Testis (tissue), 2 donors: Measurements from ENCODE around the gene ZBTB20.

ENCODE experiments used
- POLR2A ChIP-seq: fragments of 450-650 bp; IDR thresholded peaks from one replicate; pipeline ENCODE4 v1.6.1; 2017; ENCODE audit warnings: antibody characterized with exemption, mild to moderate bottlenecking, moderate library complexity
- TF ChIP-seq, protein P1 (sequence below), 3 experiments: fragments of 450-650 bp in 2 of 3; fragments of 200-600 bp in 1 of 3; sonication (generic) in 1 of 3; IDR thresholded peaks; one replicate each; pipeline ENCODE4 v1.5.1; 2016 to 2019; ENCODE audit warnings: antibody characterized with exemption in 3 of 3, mild to moderate bottlenecking in 2 of 3, moderate library complexity in 1 of 3

DNA sequence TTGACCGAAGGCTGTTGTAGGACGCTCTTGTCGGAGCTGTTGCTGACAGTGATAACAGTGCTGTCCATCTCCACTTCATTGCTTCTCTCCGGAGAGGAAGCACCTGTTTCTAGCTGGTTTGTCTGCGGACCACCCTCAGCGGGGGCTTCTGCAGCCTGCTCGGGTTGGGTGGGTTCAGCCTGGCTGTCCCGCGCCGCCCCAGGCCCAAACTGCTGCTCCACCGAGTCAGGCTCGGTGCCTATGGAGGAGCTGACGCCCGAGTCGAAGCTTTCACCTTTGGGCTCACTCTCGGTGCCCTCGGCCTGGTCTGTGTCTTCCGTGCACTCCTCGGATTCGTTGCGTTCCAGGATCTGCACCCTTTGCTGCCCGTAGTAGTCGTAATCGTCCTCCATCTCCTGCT, 796.4 kb downstream of the ZBTB20 start:
- TF ChIP-seq, protein P1, sequence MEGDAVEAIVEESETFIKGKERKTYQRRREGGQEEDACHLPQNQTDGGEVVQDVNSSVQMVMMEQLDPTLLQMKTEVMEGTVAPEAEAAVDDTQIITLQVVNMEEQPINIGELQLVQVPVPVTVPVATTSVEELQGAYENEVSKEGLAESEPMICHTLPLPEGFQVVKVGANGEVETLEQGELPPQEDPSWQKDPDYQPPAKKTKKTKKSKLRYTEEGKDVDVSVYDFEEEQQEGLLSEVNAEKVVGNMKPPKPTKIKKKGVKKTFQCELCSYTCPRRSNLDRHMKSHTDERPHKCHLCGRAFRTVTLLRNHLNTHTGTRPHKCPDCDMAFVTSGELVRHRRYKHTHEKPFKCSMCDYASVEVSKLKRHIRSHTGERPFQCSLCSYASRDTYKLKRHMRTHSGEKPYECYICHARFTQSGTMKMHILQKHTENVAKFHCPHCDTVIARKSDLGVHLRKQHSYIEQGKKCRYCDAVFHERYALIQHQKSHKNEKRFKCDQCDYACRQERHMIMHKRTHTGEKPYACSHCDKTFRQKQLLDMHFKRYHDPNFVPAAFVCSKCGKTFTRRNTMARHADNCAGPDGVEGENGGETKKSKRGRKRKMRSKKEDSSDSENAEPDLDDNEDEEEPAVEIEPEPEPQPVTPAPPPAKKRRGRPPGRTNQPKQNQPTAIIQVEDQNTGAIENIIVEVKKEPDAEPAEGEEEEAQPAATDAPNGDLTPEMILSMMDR (IDR thresholded peaks at IDR 0.05): no peak
- TF ChIP-seq POLR2A: no peak
